ENCODE results near the gene DCAF4L1. TPM values are rescaled to one million over a fixed set of nuclear protein-coding genes. Genes with fewer than 3 reads are reported as not detected.

The DCAF4L1 gene
- total RNA-seq, 3 donors from 2014 or later, result 0.05 to 0.09 TPM; not detected in 1

DNA sequence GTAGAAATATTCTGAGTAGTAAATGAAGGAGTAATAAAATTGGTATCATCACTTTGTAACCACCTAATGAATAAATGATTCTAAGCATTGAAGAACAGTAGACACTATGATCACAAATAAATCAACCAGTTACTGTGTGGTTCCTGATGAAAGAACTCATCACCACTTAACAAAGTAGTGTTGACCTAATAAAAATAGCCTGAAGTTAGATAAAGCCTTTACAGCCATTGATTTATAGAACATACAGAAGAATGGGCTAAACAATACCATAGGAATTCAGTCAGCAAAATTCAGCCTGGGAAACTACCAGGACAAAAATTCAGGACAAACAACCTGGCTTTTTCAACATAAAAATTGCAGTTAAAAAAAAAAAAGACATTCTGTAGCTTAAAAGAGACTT, 17.8 kb downstream of the DCAF4L1 start:
- no peaks in the 10 kb centered on the region for H3K9me3 ChIP-seq
- H3K36me3 ChIP-seq (ENCODE audit: low read depth), result no peaks in the 10 kb centered on the region
- DNase-seq (no peak), ATAC-seq (no peak)
- intact Hi-C loops (cut with DNase I, micrococcal nuclease), result no loop called here
- H3K4me1 ChIP-seq (ENCODE audit: low read depth), result no peaks in the 10 kb centered on the region
- no peak overlapping the region for H3K4me3 ChIP-seq
- TF ChIP-seq CTCF (IDR thresholded peaks at IDR 0.05), result no peak

DNA sequence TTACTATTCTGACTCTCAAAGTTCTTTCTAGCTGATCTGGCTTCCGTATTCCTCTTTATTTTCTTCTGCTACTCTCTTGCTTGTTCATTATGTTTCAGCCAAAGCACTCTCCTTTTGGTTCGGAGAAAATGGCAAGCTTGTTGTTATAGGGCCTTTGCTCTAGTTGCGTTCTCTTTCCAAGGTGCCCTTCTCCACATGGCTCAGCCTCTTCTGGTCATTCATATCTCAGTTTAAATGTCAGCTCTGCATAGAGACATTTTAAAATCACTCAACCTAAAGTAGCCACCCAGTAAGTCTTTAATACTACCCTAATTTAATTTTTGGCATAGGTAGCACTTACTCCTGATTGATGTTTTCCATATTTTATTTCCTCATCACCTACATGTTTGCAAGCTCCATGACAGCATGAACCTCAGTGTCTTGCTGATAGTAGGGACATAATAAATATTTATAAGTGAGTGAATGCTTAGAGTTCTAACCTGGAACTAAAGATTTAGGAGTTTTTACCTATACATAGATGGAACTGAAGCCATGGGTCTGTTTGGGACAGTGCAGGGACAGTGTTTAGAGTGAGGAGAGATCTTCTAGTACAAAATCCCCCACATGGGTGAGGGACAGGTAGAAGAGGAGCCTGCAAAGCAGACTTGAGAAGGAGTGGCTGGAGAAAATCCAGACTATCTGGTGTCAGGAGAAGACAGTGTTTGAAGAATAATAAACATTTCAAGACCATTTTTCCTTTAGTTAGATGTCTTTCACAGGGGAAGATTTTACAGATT, 26.6 kb downstream of the DCAF4L1 start:
- Histone ChIP-seq H3K9me3 (no peaks in the 10 kb centered on the region), H3K4me3 (no peak overlapping the region), H3K36me3 (ENCODE audit: low read depth) (no peaks in the 10 kb centered on the region), H3K4me1 (ENCODE audit: low read depth) (no peaks in the 10 kb centered on the region)
- no peak for ATAC-seq
- no peak for DNase-seq
- intact Hi-C loops (cut with DNase I, micrococcal nuclease), result no loop called here
- no peak for TF ChIP-seq CTCF (IDR thresholded peaks at IDR 0.05)

- intact Hi-C loops (cut with DNase I, micrococcal nuclease), result no loop called here
- no peak for DNase-seq
- ATAC-seq, result no peak
- Histone ChIP-seq H3K4me1 (ENCODE audit: low read depth) (no peaks in the 10 kb centered on the region), H3K4me3 (no peak overlapping the region), H3K36me3 (ENCODE audit: low read depth) (no peaks in the 10 kb centered on the region), H3K9me3 (no peaks in the 10 kb centered on the region)
- TF ChIP-seq CTCF (IDR thresholded peaks at IDR 0.05), result no peak
Measured at GRCh38 chr4:42015438-42015837, 33.9 kb downstream of the DCAF4L1 start.

DNA sequence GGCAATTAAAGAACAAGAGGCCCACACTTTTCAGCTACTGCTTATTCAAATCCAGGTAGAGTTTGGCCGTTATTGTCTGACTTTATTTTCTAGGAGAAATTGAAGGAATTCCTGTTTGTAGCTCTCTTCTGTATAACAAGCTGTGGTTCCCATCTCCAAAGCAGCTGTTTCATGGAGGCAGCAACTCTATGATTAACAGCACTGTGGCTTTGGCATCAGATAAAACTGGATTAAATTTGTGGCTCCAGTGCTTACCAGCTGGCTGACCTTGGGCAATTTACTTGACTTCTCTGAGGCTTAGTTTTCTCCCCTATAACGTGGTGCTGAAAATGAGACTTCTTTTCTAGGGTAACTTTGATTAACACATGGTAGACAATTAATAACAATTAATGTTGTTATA, 36.9 kb downstream of the DCAF4L1 start:
- no peak for TF ChIP-seq CTCF (IDR thresholded peaks at IDR 0.05)
- DNase-seq (no peak), ATAC-seq (no peak)
- intact Hi-C loops (cut with DNase I, micrococcal nuclease), result no loop called here
- Histone ChIP-seq H3K4me1 (ENCODE audit: low read depth) (no peaks in the 10 kb centered on the region), H3K4me3 (no peak overlapping the region), H3K36me3 (ENCODE audit: low read depth) (no peaks in the 10 kb centered on the region), H3K9me3 (no peaks in the 10 kb centered on the region)

Other genes with a start within 250 kb of the DCAF4L1 start
- gene PHOX2B, start 233.0 kb upstream of the DCAF4L1 start, total RNA-seq, result 1 to 10 TPM in 1 of 3 donors, under 1 TPM in 2; 0.29 to 4.8 (median 0.55) TPM
- gene TMEM33, start 46.3 kb upstream of the DCAF4L1 start, total RNA-seq, result 10 to 100 TPM; 46.0 to 69.1 (median 67.6) TPM
- 10 to 100 TPM; 44.6 to 63.2 (median 57.8) TPM for gene SLC30A9, start 8.8 kb downstream of the DCAF4L1 start, total RNA-seq
- gene BEND4, start 170.9 kb downstream of the DCAF4L1 start, total RNA-seq, result under 1 TPM; 0.14 to 0.51 (median 0.19) TPM